Measurements from ENCODE around the gene RALY.

Gene RALY

GRCh38 chr20:34084227-34084923 lies 90.7 kb downstream of the RALY start:
- DNase-seq, result no peak

- DNase-seq, result no peak
Measured at GRCh38 chr20:34085544-34086040, 91.9 kb downstream of the RALY start.

- no peak for DNase-seq
Measured at GRCh38 chr20:34088305-34089174, 94.8 kb downstream of the RALY start.

- DNase-seq, result no peak
Measured at GRCh38 chr20:34089175-34089479, 95.4 kb downstream of the RALY start.

GRCh38 chr20:34089655-34090345 lies 96.1 kb downstream of the RALY start:
- no peak for DNase-seq

GRCh38 chr20:34090645-34091044 lies 96.9 kb downstream of the RALY start:
- DNase-seq, result no peak

- DNase-seq, result no peak
Measured at GRCh38 chr20:34091637-34092200, 98.0 kb downstream of the RALY start.

GRCh38 chr20:34093895-34094294 lies 100.2 kb downstream of the RALY start:
- DNase-seq, result no peak

- DNase-seq, result no peak
Measured at GRCh38 chr20:34095825-34096224, 102.1 kb downstream of the RALY start.

GRCh38 chr20:34096699-34097444 lies 103.2 kb downstream of the RALY start:
- no peak for DNase-seq

- no peak for DNase-seq
Measured at GRCh38 chr20:34098570-34098969, 104.9 kb downstream of the RALY start.

- DNase-seq, result no peak
Measured at GRCh38 chr20:34099675-34100074, 106.0 kb downstream of the RALY start.

- no peak for DNase-seq
Measured at GRCh38 chr20:34100576-34100975, 106.9 kb downstream of the RALY start.

GRCh38 chr20:34102342-34102741 lies 108.6 kb downstream of the RALY start:
- DNase-seq, result no peak

- no peak for DNase-seq
Measured at GRCh38 chr20:34104059-34104458, 110.3 kb downstream of the RALY start.

GRCh38 chr20:34105978-34106675 lies 112.4 kb downstream of the RALY start:
- no peak for DNase-seq

- no peak for DNase-seq
Measured at GRCh38 chr20:34108616-34109174, 115.0 kb downstream of the RALY start.

- DNase-seq, result no peak
Measured at GRCh38 chr20:34109442-34109841, 115.7 kb downstream of the RALY start.

- DNase-seq, result no peak
Measured at GRCh38 chr20:34110025-34110744, 116.5 kb downstream of the RALY start.

- no peak for DNase-seq
Measured at GRCh38 chr20:34110745-34111641, 117.3 kb downstream of the RALY start.
